NB4 (cell line): Measurements from ENCODE around the gene MYO6.

Source experiments
- DNase-seq: peaks from one replicate; pipeline ENCODE4 v3.0.0; 2010; ENCODE audit warnings: low read depth
- H3K4me3 ChIP-seq: one replicate; pipeline ENCODE4 v1.5.1; 2011; ENCODE audit warnings: mild to moderate bottlenecking, low read depth, low read length, moderate library complexity
- MYC ChIP-seq: IDR thresholded peaks from 2 replicates; pipeline ENCODE4 v1.6.1; 2011; ENCODE audit warnings: low read depth, low read length
- POLR2A ChIP-seq: IDR thresholded peaks from 2 replicates; pipeline ENCODE4 v1.6.1; 2011; ENCODE audit warnings: mild to moderate bottlenecking; ENCODE audit not compliant: insufficient read length; ENCODE audit errors: extremely low read depth
- TF ChIP-seq, protein P1 (sequence below): IDR thresholded peaks from one replicate; pipeline ENCODE4 v1.5.1; 2012; ENCODE audit warnings: low read depth, low read length
- TF ChIP-seq, protein P2 (sequence below): IDR thresholded peaks from 2 replicates; pipeline ENCODE4 v1.6.1; 2011; ENCODE audit warnings: low read depth, low read length

Gene MYO6

DNA sequence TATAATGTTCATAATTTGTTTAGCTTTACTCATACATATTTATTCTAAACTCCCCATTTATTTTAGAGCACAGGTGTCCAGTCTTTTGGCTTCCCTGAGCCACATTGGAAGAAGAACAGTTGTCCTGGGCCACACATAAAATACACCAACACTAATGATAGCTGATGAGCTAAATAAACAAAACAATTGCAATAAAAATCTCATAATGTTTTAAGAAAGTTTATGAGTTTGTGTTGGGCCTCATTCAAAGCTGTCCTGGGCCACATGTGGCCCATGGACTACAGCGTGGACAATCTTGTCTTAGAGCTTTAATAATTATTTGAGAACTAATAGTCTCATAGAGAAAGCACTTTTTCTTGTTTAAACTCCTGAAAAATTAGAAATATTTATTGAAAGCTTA lies 131.3 kb downstream of the MYO6 start:
- TF ChIP-seq, protein P1, sequence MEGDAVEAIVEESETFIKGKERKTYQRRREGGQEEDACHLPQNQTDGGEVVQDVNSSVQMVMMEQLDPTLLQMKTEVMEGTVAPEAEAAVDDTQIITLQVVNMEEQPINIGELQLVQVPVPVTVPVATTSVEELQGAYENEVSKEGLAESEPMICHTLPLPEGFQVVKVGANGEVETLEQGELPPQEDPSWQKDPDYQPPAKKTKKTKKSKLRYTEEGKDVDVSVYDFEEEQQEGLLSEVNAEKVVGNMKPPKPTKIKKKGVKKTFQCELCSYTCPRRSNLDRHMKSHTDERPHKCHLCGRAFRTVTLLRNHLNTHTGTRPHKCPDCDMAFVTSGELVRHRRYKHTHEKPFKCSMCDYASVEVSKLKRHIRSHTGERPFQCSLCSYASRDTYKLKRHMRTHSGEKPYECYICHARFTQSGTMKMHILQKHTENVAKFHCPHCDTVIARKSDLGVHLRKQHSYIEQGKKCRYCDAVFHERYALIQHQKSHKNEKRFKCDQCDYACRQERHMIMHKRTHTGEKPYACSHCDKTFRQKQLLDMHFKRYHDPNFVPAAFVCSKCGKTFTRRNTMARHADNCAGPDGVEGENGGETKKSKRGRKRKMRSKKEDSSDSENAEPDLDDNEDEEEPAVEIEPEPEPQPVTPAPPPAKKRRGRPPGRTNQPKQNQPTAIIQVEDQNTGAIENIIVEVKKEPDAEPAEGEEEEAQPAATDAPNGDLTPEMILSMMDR, result no peak
- TF ChIP-seq POLR2A (no peak), MYC (no peak)
- TF ChIP-seq, protein P2, sequence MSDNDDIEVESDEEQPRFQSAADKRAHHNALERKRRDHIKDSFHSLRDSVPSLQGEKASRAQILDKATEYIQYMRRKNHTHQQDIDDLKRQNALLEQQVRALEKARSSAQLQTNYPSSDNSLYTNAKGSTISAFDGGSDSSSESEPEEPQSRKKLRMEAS, result no peak
- no peak for DNase-seq
- no peak overlapping the region for H3K4me3 ChIP-seq

DNA sequence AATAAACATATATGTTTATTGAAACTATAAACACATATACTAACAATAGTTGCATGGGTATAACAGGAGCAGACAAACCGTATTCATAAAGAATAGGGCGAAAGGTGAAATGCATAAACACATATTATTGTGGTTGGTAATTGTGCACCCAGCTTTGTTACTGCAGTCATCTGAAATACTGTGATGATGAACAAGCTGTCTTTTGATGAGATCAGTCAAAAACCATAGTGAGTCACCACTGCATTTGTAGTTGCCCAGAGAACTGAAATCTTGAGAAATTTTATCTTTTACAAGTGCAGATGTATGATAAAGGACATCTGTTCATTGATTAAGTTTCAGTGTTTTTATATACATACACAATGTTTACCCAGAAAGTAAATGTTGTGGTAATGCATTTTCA lies 133.7 kb downstream of the MYO6 start:
- no peak for DNase-seq
- TF ChIP-seq POLR2A (no peak), MYC (no peak)
- TF ChIP-seq, protein P1, result no peak
- TF ChIP-seq, protein P2, result no peak
- H3K4me3 ChIP-seq, result no peak overlapping the region

DNA sequence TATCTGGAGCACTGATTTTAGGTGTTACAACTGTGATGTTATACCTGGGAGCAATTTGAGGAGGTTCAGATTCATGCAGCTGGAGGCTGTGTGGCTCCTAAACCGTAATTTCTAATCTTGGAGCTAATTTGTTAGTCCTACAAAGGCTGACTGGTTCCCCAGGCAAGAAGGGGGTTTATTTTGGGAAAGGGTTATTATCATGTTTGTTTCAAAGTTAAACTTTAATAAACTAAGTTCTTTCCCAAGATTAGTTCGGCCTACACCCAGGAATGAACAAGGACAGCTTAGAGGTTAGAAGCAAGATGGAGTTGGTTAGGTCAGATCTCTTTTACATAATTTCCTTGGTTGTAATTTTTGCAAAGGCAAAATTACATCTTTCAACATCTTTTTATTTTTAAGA lies 135.8 kb downstream of the MYO6 start:
- no peak for DNase-seq
- TF ChIP-seq POLR2A (no peak), MYC (no peak)
- TF ChIP-seq, protein P1, result no peak
- TF ChIP-seq, protein P2, result no peak
- H3K4me3 ChIP-seq, result no peak overlapping the region

DNA sequence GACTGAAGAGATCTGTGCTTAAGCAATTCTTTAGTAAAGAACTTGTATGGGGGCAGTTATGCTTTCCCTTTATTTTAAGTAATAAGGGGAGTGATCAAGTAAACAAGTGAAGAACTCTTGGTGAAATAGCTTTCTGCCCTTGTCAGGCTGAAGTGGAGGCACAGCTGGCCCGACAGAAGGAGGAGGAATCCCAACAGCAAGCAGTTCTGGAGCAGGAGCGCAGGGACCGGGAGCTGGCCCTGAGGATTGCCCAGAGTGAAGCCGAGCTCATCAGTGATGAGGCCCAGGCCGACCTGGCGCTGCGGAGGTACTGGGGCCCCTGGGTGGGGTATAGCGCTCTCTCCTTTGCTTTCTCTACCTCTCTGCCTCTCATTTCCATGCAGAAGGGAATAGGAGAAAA lies 143.3 kb downstream of the MYO6 start:
- no peak for DNase-seq
- TF ChIP-seq POLR2A (no peak), MYC (no peak)
- TF ChIP-seq, protein P1, result no peak
- TF ChIP-seq, protein P2, result no peak

DNA sequence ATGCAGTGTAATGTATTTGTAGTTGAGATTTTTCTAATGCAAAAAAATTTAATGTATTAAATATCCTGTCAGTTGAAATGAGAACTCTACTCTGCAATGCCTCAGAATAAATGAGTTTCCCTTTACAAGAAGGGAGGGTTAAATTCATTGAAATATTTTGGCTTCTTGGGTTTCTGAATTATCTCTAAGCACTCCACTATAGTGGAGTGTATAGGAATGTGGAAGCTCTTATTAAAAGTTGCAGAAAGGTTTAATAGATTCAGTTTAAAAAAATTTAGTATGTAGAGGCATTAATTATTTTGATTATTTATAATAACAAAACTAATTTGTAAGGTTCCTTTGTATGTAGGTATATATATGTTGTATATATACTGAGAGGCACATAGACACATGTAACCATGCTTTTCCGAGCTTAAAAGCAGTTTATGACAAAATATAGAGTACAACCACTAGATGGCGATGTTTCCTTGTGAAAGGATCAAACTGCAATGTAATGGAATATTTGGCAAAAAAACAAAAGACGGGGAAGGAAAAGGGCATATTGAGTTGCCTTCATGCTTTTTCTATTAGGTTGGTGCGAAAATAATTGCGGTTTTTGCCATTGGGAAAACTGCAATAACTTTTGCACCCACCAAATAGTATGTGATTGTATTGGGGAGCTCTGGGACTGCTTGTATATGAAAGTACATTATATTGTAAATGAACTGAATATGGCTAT lies 144.2 kb downstream of the MYO6 start:
- H3K4me3 ChIP-seq, result no peak overlapping the region
- no peak for TF ChIP-seq MYC
- TF ChIP-seq POLR2A, result no peak
- TF ChIP-seq, protein P2, result no peak
- TF ChIP-seq, protein P1, result peak; percentile 51
- peak; percentile 71 for DNase-seq

More for the DNA sequence above, 143.3 kb downstream of the MYO6 start:
- H3K4me3 ChIP-seq, result no peak overlapping the region
